BLaER1 treated with 17β-estradiol and CSF1 and Interleukin-3, amounts not matched to agents 10 nM and 100 nM (cell line): Measurements from ENCODE around the gene NCOR1.
"Not testable (repeated sequence)": the region's sequence is repeated elsewhere in the genome, so short reads cannot be mapped to it uniquely, and the experiment has no call there.

Source experiments
- H3K27ac ChIP-seq, 11 experiments: shearing (Covaris generic); formaldehyde crosslinking; 2 replicates each; pipeline ENCODE4 v1.8.1; 2022
- H3K27me3 ChIP-seq, 11 experiments: shearing (Covaris generic); formaldehyde crosslinking; 2 replicates each; pipeline ENCODE4 v1.8.1; 2022
- H3K36me3 ChIP-seq, 11 experiments: shearing (Covaris generic); formaldehyde crosslinking; 2 replicates each; pipeline ENCODE4 v1.8.1; 2022
- H3K4me1 ChIP-seq, 10 experiments: shearing (Covaris generic); formaldehyde crosslinking; 2 replicates each; pipeline ENCODE4 v1.8.1; 2022
- H3K4me2 ChIP-seq, 11 experiments: shearing (Covaris generic); formaldehyde crosslinking; 2 replicates each; pipeline ENCODE4 v1.8.1; 2022
- H3K4me3 ChIP-seq, 10 experiments: shearing (Covaris generic); formaldehyde crosslinking; 2 replicates each; pipeline ENCODE4 v1.8.1; 2022
- H3K9ac ChIP-seq, 11 experiments: shearing (Covaris generic); formaldehyde crosslinking; 2 replicates each; pipeline ENCODE4 v1.8.1; 2022
- H3K9me3 ChIP-seq, 11 experiments: shearing (Covaris generic); formaldehyde crosslinking; replicated peaks in 1 of 11; 2 replicates each; pipeline ENCODE4 v1.8.1; 2022
- H4K20me1 ChIP-seq, 11 experiments: shearing (Covaris generic); formaldehyde crosslinking; 2 replicates each; pipeline ENCODE4 v1.8.1; 2022
- Cebpa-rat ChIP-seq, 11 experiments: shearing (Covaris generic); IDR thresholded peaks; 2 replicates each; pipeline ENCODE4 v1.8.1; 2022

NCOR1 gene

DNA sequence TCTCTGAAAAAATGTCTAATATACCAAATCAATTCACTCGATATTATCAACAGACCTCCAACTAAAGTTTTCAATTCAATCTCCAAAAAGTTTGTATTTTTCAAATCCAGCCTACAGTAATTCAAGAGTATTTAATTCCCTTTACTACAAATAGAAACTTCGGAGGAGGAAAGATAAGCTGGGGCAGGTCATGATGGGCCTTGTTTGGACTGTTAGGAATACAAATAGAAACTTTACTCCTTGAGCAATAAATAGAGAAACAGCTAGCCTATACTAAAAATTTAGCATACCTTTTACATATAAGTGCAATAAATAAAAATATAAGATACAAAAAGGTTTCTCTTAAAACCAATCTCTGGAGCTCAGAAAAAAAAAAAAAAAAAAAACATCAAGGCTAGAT is 98.2 kb downstream of the NCOR1 start:
- Histone ChIP-seq H3K9ac (no peak overlapping the region), H3K36me3 (peaks cover 99 to 100% (median 100%) of the 10 kb centered on the region in 11 experiments), H3K4me3 (no peak overlapping the region), H4K20me1 (peaks cover 0 to 12% (median 0%) of the 10 kb centered on the region in 11 experiments; a peak in 2 of 22 replicates), H3K27me3 (no peaks in the 10 kb centered on the region), H3K27ac (no peak overlapping the region), H3K9me3 (peaks cover 39 to 49% (median 43%) of the 10 kb centered on the region in 11 experiments), H3K4me1 (no peaks in the 10 kb centered on the region), H3K4me2 (no peak overlapping the region)
- no peak for TF ChIP-seq Cebpa-rat (IDR thresholded peaks at IDR 0.05)

DNA sequence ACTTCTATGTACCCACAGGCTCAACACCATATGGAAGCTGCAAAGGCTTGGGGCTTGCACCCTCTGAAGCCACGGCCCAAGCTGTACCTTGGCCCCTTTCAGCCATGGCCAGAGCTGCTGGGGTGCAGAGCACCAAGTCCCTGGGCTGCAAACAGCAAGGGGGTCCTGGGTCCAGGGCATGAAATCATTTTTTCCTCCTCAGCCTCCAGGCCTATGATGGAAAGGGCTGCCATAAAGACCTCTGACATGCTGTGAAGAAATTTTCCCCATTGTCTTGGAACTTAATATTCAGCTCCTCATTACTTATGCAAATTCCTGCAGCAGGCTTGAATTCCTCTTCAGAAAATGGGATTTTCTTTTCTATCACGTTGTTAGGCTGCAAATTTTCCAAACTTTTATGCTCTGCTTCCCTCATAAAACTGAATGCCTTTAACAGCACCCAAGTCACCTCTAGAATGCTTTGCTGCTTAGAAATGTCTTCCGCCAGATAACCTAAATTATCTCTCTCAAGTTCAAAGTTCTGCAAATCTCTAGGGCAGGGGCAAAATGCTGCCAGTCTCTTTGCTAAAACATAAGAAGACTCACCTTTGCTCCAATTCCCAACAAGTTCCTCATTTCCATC is 100.1 kb downstream of the NCOR1 start:
- H3K4me2 ChIP-seq, H3K4me1 ChIP-seq, H4K20me1 ChIP-seq, H3K27ac ChIP-seq, H3K27me3 ChIP-seq, H3K9ac ChIP-seq: not testable (repeated sequence)
- Histone ChIP-seq H3K9me3 (peaks cover 39 to 49% (median 43%) of the 10 kb centered on the region in 11 experiments), H3K4me3 (peak overlapping the region in 3 of 10 experiments; percentile 19 to 42 (median 24); a peak in 4 of 20 replicates), H3K36me3 (peaks cover 88 to 100% (median 98%) of the 10 kb centered on the region in 11 experiments)

DNA sequence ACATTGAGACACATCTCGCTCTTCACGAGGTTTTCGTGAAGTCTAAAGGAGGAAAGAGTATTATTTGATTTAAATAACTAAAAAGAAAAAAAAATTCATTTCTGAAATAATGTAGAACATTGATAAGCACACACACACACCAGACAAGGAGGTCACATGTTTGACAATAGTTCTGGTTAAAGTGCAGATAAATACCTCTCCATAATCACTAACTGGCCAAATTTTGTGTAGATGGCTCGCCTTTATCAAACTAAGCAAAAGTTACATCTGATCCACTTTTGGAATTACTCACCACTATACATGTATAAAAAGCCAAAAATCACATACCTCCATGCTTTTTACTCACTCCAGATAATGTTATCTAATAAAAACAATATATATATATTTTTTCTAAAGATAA is 106.5 kb downstream of the NCOR1 start:
- H3K4me3 ChIP-seq = no peak overlapping the region
- H3K9me3 ChIP-seq = peaks cover 0 to 5% (median 0%) of the 10 kb centered on the region in 11 experiments; a peak in 6 of 22 replicates
- no peaks in the 10 kb centered on the region for H3K27me3 ChIP-seq
- peaks cover 70 to 96% (median 87%) of the 10 kb centered on the region in 11 experiments for H3K36me3 ChIP-seq
- no peaks in the 10 kb centered on the region for H3K4me1 ChIP-seq
- TF ChIP-seq Cebpa-rat (IDR thresholded peaks at IDR 0.05) = no peak
- H3K27ac ChIP-seq = no peak overlapping the region
- no peak overlapping the region for H3K4me2 ChIP-seq
- no peak overlapping the region for H3K9ac ChIP-seq
- peaks cover 0 to 6% (median 0%) of the 10 kb centered on the region in 11 experiments; a peak in 1 of 22 replicates for H4K20me1 ChIP-seq

DNA sequence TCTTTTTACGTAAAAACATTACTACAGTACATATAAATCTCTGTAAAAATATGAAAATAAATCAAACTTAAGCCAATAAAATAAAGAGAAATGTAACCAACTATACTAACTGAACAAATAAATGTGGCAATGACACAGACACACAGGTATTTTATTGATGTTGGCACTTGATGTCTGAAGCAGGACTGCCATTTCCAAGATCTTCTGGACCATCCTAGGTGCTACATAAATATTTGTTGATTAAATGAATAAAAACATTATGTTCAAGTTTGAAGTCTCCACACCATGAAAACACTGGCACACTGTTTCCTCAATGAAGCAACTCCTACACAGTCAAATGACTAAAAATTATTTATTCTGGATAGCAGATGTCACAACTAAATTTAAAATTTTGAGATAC is 106.9 kb downstream of the NCOR1 start:
- Histone ChIP-seq H3K4me3 (no peak overlapping the region), H4K20me1 (peaks cover 0 to 7% (median 0%) of the 10 kb centered on the region in 11 experiments; a peak in 1 of 22 replicates), H3K36me3 (peaks cover 70 to 96% (median 87%) of the 10 kb centered on the region in 11 experiments), H3K9ac (no peak overlapping the region), H3K4me2 (no peak overlapping the region), H3K9me3 (peaks cover 0 to under 1% (median 0%) of the 10 kb centered on the region in 11 experiments; a peak in 1 of 22 replicates), H3K27ac (no peak overlapping the region), H3K27me3 (no peaks in the 10 kb centered on the region), H3K4me1 (no peaks in the 10 kb centered on the region)
- no peak for TF ChIP-seq Cebpa-rat (IDR thresholded peaks at IDR 0.05)

DNA sequence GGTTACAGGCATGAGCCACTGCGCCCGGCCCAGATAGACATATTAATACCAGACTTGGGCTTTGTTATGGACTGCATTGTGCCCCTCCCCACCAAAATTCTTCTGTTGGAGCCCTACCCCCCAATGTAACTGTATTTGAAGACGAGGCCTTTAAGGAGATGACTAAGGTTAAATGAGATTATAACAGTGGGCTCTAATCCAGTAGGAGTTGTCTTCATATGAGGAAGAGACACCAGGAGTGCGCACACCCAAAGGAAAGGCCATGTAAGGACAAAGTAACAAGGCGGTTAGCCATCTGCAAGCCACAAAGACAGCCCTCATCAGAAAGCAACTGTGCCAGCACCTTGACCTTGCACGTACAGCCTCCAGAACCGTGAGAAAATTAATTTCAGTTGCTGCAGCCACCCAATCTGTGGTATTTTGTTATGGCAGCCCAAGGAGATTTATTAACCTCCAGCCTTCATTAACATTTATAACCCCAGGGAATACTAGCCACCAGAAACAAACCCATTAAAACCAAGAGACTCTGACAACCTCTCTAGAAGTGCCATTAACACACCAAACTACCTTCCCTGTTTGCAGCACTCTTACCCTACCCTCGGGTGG is 108.1 kb downstream of the NCOR1 start:
- no peak overlapping the region for H3K4me2 ChIP-seq
- H3K36me3 ChIP-seq = peaks cover 70 to 96% (median 87%) of the 10 kb centered on the region in 11 experiments
- H3K9me3 ChIP-seq = no peaks in the 10 kb centered on the region; a peak in 1 of 22 replicates
- TF ChIP-seq Cebpa-rat (IDR thresholded peaks at IDR 0.05) = no peak
- peaks cover 0 to 7% (median 0%) of the 10 kb centered on the region in 11 experiments; a peak in 1 of 22 replicates for H4K20me1 ChIP-seq
- no peak overlapping the region for H3K9ac ChIP-seq
- no peak overlapping the region for H3K4me3 ChIP-seq
- no peaks in the 10 kb centered on the region for H3K4me1 ChIP-seq
- no peaks in the 10 kb centered on the region for H3K27me3 ChIP-seq
- 0 out of 22 replicates have a peak overlapping the region, but pooled peaks of 1 of the 11 experiments have one; percentile 6 for H3K27ac ChIP-seq

DNA sequence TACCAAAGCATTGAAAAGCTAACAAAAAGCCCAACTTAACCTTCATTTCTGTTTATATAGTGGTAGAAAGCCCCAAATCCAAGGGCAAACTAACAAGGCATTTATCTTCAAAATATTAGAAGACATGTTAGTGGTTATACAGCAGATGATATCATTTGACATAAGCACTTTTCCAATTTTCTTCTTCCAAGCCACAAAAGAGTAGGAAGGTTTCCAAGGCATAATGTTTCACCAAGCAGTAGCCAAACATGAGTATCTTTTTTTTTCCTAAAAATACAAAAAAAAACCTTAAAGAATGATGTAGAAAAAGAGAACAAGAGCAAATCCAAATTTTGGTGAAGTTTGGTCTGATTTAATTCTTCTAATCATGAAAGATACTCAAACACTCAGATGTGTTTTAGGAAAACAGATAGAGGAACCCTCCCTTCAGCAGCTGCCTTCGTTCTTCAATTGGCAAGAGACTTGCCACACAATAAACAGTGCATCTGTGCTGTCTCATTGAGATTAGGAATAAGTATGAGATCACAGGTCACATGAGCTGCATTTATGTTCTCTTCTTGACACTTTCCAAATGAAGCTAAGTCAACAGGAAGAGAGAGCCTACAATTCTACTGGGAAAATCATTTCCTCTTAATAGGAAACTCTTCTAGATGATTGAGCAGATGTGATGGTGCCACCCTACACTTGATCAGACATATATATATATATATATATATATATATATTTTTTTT is 109.0 kb downstream of the NCOR1 start:
- no peak overlapping the region for H3K27ac ChIP-seq

DNA sequence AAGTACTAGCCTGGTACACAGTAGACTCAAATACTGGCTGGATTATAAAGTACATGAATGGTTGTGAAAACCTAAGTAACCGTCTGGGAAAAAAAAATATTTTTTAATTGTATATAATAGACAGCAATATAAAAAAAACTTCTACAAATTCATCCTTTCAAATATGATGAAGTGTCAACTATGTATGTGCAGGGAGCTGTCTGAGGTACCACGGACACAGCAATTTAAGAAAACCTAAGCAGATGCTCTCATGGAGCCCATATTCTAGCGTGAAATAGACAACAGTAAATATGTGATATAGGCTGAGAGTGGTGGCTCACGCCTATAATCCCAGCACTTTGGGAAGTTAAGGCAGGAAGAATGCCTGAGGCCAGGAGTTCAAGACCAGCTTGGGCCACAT is 111.1 kb downstream of the NCOR1 start:
- Histone ChIP-seq H3K9ac (no peak overlapping the region), H3K9me3 (no peaks in the 10 kb centered on the region; a peak in 1 of 22 replicates), H3K27ac (no peak overlapping the region), H3K4me2 (no peak overlapping the region), H3K36me3 (peaks cover 83 to 97% (median 88%) of the 10 kb centered on the region in 11 experiments), H4K20me1 (peaks cover 0 to 11% (median 0%) of the 10 kb centered on the region in 11 experiments; a peak in 3 of 22 replicates), H3K4me3 (no peak overlapping the region), H3K27me3 (no peaks in the 10 kb centered on the region), H3K4me1 (no peaks in the 10 kb centered on the region)
- TF ChIP-seq Cebpa-rat (IDR thresholded peaks at IDR 0.05) = no peak

More for the DNA sequence above, 109.0 kb downstream of the NCOR1 start:
- no peak for TF ChIP-seq Cebpa-rat (IDR thresholded peaks at IDR 0.05)
- Histone ChIP-seq H3K36me3 (peaks cover 71 to 97% (median 87%) of the 10 kb centered on the region in 11 experiments), H3K9me3 (no peaks in the 10 kb centered on the region; a peak in 1 of 22 replicates), H3K4me3 (no peak overlapping the region), H4K20me1 (peaks cover 0 to 7% (median 0%) of the 10 kb centered on the region in 11 experiments; a peak in 3 of 22 replicates), H3K27me3 (no peaks in the 10 kb centered on the region), H3K4me1 (no peaks in the 10 kb centered on the region), H3K9ac (no peak overlapping the region), H3K4me2 (no peak overlapping the region)

DNA sequence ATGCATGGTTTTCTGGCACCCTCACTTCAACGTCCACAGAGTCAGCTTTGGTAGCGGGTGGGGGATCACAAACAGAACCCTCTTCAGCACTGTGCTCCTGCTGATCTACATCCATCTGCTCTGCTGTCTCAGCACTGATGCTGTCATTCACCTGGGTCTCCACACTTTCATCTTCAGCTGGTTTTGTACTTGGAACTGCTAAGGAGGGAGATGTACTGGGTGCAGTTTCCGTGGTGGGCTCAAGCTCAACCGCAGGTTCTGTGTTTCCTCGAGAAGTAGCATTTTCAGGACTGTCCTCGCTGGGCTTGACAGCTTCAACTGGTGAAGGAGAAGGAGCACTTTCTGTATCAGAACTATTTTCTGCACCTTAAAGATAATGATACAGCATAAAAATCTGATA is 113.9 kb downstream of the NCOR1 start:
- Histone ChIP-seq H3K9ac (no peak overlapping the region), H3K27ac (no peak overlapping the region), H3K9me3 (peaks cover 15 to 19% (median 16%) of the 10 kb centered on the region in 11 experiments), H3K36me3 (peaks cover 93 to 100% (median 97%) of the 10 kb centered on the region in 11 experiments), H3K27me3 (no peaks in the 10 kb centered on the region), H3K4me2 (no peak overlapping the region), H3K4me3 (no peak overlapping the region), H4K20me1 (peaks cover 0 to 11% (median 0%) of the 10 kb centered on the region in 11 experiments; a peak in 3 of 22 replicates), H3K4me1 (no peaks in the 10 kb centered on the region)
- no peak for TF ChIP-seq Cebpa-rat (IDR thresholded peaks at IDR 0.05)
